CD4-positive, alpha-beta T cell treated with Interleukin-21 for 1 hour (primary cell): ENCODE data around the gene RAD52.
"Not testable (repeated sequence)": the region's sequence is repeated elsewhere in the genome, so short reads cannot be mapped to it uniquely, and the experiment has no call there.

ENCODE experiments used
- DNase-seq: peaks from one replicate; pipeline ENCODE4 v3.0.0-alpha.2; 2020

The RAD52 gene

DNA sequence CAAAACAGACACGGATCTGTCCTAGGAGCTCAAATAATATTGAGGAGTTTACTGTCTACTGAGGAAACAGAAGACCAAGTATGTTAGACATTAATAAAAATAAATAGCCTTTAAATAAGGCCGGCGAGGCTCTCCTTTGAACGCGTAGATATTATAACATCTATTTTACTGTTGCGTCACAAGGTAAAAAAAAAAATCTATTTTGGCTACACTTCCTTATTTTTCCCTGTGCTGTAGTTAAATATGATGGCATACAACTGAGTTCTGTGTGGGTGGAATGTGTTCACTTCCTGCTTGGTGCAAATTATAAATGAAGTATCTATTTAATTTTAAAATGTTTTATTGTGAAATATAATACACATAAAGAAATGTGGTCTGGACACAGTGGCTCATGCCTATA is 17.2 kb upstream of the RAD52 start:
- no peak for DNase-seq

DNA sequence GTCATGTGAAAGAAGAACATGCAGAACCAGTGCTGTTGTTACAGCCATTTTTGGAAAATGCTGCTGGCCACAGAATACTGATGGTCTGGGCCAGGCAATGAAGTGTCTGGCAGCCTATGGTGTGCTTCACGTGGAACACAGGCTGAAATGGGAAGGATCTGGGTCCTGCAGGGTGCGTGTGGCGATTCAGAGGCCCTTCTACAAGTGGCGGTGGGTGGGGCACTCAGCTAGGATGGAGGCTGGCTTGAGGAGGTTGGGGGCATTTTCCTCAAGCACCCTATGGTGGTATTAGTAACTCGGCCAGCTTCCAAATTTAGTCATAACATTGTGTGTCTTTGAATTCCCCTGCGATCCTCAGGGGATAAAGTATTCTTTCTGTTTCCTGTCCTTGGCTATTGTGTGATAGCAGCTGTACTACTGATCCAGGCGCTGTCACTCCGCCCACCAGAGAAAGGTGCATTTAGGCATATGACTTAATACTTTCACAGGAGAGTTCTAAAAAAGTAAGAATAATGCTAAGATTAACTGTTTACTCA is 9.2 kb upstream of the RAD52 start:
- DNase-seq = no peak

GRCh38 chr12:955939-956338 is 6.4 kb upstream of the RAD52 start:
- no peak for DNase-seq

GRCh38 chr12:954741-955140 is 5.2 kb upstream of the RAD52 start:
- DNase-seq = no peak

- DNase-seq = no peak
Observed at GRCh38 chr12:953776-954175, 4.3 kb upstream of the RAD52 start.

- DNase-seq = no peak
Observed at GRCh38 chr12:951176-951575, 1.7 kb upstream of the RAD52 start.

DNA sequence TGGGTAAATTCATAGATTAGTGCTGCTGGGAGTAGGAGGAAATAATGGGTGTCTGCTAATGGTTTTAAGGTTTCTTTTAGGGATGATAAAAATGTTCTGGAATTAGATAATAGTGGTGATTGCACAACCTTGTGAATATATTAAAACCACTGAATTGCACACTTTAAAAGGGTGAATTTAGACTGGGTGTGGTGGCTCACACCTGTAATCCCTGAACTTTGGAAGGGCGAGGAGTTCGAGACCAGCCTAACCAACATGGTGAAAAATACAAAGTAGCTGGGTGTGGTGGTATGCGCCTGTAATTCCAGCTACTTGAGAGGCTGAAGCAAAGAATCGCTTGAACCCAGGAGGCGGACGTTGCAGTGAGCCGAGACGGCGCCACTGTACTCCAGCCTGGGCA is 1.3 kb downstream of the RAD52 start:
- no peak for DNase-seq

DNA sequence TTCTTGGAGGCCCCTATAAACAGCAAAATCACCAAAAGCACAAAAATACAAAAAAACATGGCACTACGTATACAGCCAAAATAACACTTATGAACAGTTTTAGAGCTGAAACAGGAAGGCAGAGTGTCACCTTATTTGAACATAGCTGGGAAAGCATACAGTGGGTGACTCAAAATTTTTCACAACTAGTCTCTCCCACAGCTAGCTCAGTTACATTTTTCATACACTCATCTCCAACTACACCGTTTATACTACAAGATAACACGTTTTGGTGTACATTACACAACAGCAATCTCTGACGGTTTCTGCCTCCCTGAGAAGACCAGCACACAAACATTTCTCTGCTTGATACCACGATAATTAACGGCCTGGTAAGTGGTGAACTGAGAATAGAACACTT is 2.9 kb downstream of the RAD52 start:
- no peak for DNase-seq

- DNase-seq = no peak
Observed at GRCh38 chr12:946212-946611, 3.3 kb downstream of the RAD52 start.

GRCh38 chr12:944211-944610 is 5.3 kb downstream of the RAD52 start:
- DNase-seq = no peak

DNA sequence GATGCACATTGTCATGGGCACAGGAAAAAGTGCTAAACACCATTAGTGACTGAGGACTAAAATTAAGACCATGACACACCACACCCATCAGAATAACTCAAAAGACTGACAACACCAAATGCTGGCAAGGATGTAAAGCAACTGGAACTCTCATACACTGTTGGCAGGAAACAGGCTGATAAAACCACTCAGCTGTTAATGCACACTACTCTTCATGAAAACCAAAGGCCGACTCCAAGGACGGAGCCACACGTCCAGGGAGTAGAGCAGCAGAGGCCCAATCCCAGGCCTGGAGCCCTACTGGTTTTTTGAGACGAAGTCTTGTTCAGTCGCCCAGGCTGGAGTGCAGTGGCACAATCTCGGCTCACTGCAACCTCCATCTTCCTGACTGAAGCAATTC is 6.4 kb downstream of the RAD52 start:
- DNase-seq = no peak

GRCh38 chr12:938810-939209 is 10.7 kb downstream of the RAD52 start:
- no peak for DNase-seq

GRCh38 chr12:936377-937345 is 12.8 kb downstream of the RAD52 start:
- no peak for DNase-seq

DNA sequence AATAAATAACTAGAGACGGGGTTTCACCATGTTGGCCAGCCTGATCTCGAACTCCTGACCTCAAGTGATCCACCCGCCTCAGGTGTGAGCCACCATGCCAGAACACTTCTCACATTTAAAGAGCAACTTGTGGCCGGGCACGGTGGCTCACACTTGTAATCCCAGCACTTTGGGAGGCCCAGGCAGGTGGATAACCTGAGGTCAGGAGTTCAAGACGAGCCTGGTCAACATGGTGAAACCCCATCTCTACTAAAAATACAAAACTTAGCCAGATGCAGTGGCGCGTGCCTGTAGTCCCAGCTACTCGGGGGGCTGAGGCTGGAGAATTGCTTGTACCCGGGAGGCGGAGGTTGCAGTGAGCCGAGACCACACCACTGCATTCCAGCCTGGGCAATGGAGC is 13.6 kb downstream of the RAD52 start:
- DNase-seq = not testable (repeated sequence)

DNA sequence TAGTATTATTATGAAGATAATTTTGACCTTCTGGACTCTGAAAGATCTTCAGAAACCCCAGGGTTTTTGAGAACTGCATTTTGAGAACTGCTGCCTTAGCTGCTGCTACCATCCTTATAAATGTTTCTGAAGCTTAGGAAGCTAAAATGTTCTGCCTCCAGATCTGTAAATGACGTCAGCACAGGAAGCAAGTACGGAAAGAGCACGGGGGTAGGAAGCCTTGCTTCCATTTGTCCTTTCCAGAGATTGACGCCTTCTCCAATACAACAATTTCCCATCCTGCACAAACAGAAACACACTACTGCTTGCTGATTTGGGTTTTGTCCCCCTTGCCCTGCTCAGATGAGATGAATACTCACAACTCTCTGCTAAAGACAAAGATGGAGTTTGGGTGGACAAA is 17.9 kb downstream of the RAD52 start:
- no peak for DNase-seq

GRCh38 chr12:931060-931459 is 18.4 kb downstream of the RAD52 start:
- no peak for DNase-seq

DNA sequence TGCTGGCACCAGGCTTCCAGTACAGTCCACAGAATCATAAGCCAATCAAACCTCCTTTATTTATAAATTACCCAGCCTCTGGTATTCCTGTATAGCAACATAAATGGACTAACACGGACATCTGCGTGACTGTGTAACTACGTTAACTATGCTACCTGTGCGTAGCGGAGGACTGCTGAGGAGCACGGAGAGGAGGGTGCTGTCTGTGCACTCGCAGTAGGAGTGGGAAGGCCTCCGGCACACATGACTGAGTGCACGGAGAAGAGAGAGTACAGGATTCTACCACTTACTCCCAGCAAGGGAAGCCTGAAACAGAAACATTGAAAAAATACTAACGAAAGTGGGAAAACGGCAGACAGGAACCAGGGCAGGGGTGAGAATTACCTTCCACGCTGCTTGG is 22.9 kb downstream of the RAD52 start:
- DNase-seq = no peak

DNA sequence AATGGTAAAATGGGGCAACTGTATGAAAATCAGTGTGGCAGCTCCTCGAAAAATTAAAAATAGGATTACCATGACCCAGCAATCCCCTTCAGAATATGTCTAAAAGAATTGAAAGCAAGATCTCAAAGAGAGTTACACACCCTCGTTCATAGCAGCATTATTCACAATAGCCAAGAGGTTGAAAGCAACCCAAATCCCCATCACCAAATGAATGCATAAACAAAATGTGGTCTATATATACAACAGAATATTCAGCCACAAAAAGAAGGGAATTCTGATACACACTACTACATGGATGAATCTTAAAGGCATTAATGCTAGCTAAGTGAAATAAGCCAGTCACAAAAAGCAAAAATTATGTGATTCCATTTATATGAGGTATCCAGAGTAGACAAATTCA is 27.2 kb downstream of the RAD52 start:
- no peak for DNase-seq

DNA sequence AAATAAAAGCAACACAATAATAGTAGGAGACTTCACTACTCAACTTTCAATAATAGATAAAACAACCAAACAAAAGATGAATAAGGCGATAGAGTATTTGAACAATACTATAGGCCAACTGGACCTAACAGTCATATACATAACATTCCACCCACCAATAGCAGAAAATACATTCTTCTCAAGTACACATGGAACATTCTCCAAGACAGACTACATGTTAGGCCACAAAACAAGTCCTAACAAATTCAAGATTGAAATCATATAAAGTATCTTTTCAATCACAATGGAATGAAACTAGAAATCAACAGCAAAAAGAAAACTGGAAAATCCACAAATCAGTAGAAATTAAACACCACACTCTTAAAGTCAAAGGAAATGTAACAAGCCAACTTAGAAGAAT is 28.8 kb downstream of the RAD52 start:
- DNase-seq = no peak

GRCh38 chr12:916712-917445 is 32.6 kb downstream of the RAD52 start:
- DNase-seq = no peak

DNA sequence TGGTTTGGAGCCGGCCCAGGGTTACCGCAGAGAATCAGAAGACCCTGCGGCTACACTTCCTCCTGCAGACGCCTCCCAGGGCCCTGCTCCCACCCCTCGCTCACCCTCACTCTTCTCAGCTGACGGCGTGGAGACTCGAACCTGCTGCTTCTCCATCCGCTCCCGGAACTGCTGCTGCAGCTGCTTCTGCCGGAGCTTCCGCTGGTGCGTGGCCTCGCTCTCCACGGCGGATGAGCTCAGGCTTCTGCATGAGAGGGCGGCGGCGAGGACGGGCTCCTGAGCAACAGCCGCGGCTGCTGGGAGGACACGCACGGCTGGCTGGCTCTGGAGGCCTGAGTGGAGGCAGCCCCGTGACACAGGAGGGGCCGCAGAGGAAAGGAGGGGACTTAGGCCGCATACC is 33.3 kb downstream of the RAD52 start:
- DNase-seq = no peak

GRCh38 chr12:915090-915489 is 34.4 kb downstream of the RAD52 start:
- DNase-seq = no peak

- no peak for DNase-seq
Observed at GRCh38 chr12:913919-914698, 35.4 kb downstream of the RAD52 start.
